NCI-H1417 (cell line): ENCODE data around the gene SIT1.
A peak's percentile ranks its signal among the peaks of the same experiment; 100 is the strongest.
"Not testable (repeated sequence)": the region's sequence is repeated elsewhere in the genome, so short reads cannot be mapped to it uniquely, and the experiment has no call there.

ENCODE experiments used
- DNase-seq, 3 experiments: peaks; one replicate each; lab custom pipeline; 2025; lab: John Stamatoyannopoulos, UW

The SIT1 gene

DNA sequence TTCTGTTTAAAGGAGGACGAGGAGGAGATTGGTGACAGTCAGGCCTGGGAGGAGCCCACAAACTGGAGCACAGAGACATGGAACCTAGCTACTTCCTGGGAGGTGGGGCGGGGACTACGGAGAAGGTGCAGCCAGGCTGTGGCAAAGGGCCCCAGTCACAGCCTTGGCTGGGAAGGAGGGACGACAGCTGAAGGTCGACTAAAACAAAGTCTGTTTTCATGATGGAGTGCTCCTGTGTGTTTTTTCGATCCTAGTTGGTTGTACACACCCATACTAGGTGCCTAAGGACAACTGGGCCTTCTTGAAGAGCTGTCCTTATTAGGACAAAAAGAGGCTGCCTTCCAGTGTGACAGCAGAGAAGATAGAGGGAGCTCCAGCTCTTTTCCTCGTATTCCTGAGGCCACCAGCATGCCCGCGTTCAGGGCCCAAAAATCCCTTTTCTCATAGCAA lies 10.3 kb upstream of the SIT1 start:
- DNase-seq = no peak

DNA sequence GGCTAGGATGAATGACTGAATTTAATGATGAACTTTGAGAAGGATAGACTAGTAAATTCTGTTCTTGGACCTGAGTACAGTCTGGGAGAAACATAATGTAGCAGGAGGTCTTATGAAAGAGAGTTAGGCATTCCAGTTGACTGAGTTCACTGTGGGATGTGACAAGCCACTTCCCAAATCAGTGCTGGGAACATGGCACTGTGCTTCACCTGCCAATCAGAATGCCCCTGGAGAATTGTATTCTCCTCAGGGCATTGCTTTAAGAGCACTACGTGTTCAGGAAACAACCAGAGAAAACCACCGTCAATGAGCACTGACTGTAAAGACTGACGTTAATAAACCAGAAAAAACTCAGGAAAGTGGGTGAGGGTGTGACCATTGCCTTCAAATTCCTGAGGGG lies 8.6 kb upstream of the SIT1 start:
- DNase-seq = peak in 1 of 3 experiments; percentile 19

DNA sequence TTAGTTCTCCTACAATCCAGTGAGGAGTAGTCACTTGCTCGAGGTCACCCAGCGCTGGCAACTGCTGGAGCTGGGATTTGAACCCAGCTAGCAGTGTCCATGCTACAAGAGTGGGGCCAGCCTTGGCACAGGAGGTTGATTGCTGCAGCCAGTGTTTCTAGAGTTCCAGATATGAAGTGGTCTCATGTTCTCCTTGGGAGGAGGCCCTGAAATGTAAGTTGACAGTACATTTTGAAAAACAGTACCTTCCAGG lies 8.2 kb upstream of the SIT1 start:
- DNase-seq = peak in 1 of 3 experiments; percentile 29

DNA sequence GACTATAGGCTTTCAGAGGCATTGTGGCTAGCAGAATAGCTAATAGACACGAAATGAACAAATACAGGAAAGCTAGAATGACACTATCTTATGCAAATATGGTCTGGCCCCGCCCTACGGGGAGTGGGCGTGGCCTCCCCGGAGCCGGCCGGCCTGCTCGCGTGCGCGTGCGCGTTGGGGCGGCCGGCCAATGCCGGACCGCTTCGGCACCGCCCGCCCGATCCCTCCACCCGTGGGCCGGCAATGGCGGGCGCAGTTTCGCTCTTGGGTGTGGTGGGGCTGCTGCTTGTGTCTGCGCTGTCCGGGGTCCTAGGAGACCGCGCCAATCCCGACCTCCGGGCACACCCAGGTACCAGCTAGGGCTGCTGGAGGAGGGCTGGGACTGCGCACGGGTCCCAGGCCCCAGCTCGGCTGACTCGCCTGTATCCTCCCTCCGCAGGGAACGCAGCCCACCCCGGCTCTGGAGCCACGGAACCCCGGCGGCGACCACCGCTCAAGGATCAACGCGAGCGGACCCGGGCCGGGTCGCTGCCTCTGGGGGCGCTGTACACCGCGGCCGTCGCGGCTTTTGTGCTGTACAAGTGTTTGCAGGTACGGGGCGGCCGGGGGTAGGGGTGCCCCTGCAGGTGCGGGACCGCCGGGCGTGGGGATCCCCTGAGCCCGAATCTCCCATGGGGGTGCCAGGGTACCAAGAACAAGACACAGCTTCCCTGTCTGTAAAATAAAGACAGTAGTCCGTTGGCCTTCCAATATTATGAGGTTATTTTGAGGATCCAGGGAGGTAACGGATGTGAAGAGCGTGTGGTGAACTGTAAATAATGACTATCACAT lies 7.6 kb upstream of the SIT1 start, which contains the start of gene CCDC107:
CCDC107 (plus strand) TSS at position 156 of the 831 bp plus-strand sequence; CDS start at position 244, 88 bp downstream.
- peak; percentile 76 to 95 (median 82) for DNase-seq

DNA sequence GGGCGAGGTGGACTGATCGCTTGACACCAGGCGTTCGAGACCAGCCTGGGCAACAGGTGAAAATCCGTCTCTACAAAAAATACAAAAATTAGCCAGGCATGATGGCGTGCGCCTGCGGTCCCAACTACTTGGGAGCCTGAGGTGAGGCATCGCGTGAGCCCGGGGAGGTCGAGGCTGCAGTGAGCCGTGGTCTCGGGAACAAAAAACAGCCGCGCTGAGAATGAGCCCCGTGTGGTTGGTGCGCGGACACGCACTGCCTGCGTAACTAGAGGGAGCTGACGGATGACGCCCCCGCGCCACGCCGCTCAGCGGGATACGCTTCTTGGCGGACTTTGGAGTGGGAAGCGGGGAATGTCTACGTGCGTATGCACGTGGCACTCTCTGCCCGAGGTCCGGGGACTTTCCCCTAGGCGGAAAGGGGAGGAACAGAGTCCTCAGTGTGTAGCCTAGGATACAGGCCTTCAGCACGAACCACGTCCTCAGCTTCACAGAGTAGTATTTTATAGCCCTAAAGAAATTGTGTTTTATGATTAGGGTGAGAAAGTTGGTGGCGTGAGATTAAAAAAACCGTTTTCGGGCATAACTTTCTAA lies 6.9 kb upstream of the SIT1 start, which contains the start of gene RMRP:
RMRP (minus strand) TSS at position 474 of the 591 bp plus-strand sequence.
- DNase-seq = peak; percentile 92 to 98 (median 97)

DNA sequence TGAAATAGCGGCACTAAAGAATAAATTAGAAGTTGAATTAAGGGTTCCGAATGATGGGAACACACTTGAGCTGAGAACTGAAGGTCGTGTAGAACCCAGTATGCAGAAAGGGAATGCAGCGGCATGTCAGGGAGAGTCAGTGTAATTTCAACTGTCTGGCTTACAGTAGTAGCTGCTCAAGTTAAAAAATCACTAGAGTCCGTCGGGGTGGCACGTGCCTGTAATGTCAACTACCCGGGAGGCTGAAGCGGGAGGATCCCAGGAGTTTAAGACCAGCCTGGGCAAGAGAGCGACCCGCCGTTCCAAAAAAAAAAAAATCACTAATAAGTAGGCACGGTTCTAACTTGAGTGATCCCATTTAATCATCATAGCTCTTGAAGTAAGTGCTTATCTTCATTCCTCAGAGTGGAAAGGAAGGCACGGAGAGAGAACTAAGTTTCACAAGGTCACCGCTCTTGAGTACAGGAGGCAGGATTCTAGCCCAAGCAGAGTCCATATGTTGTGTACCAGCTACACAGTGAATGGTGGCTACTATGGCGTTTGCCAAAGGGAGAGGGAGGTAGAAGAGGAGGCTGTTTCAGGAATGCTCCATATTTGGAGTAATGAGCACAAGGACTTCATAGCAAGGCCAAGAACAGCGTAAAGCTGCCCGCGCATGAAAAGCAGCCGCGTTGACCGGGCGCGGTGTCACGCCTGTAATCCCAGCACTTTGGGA lies 6.3 kb upstream of the SIT1 start:
- DNase-seq = peak in 1 of 3 experiments; percentile 32

DNA sequence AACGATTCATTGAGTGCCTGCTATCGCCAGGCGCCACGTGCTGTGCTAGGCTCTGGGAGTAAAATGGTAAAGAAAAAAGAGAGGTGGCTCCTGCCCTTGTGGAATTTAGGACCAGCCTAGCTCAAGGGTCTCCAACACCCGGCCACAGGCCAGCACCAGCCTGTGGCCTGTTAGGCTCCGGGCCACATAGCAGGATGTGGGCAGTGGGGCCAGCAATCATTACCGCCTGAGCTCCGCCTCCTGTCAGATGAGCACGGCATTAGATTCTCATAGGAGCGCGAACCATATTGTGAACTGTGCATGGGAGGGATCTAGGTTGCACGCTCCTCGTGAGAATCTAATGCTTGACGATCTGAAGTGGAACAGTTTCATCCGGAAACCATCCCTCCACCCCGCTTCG lies 5.6 kb upstream of the SIT1 start:
- DNase-seq = no peak

DNA sequence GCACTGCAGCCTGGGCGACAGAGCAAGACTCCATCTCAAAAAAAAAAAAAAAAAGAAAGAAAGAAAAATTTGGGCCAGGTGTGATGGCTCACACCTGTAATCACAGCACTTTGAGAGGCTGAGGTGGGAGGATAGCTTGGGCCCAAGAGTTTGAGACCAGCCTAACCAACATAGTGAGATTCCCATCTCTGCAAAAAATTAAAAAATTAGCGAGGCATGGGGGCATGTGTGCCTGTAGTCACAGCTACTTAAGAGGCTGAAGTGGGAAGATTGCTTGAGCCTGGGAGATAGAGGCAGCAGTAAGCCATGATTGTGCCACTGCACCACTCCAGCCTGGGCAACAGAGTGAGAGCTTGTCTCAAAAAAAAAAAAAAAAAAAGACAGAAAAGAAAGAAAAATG lies 2.9 kb upstream of the SIT1 start:
- no peak for DNase-seq

DNA sequence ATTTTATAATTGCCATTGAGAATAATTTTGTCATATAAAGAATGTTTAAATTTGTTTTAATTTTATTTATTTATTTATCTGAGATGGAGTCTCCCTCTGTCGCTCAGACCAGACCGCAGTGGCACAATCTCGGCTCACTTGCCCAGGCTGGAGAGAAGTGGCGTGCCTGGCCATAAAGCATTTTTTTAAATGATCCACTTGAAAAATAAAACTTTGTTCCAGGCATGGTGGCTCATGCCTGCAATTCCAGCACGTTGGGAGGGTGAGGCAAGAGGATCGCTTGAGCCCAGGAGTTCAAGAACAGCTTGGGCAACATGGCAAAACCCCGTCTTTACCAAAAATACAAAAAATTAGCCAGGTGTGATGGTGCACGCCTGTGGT lies 2.1 kb upstream of the SIT1 start:
- no peak for DNase-seq

DNA sequence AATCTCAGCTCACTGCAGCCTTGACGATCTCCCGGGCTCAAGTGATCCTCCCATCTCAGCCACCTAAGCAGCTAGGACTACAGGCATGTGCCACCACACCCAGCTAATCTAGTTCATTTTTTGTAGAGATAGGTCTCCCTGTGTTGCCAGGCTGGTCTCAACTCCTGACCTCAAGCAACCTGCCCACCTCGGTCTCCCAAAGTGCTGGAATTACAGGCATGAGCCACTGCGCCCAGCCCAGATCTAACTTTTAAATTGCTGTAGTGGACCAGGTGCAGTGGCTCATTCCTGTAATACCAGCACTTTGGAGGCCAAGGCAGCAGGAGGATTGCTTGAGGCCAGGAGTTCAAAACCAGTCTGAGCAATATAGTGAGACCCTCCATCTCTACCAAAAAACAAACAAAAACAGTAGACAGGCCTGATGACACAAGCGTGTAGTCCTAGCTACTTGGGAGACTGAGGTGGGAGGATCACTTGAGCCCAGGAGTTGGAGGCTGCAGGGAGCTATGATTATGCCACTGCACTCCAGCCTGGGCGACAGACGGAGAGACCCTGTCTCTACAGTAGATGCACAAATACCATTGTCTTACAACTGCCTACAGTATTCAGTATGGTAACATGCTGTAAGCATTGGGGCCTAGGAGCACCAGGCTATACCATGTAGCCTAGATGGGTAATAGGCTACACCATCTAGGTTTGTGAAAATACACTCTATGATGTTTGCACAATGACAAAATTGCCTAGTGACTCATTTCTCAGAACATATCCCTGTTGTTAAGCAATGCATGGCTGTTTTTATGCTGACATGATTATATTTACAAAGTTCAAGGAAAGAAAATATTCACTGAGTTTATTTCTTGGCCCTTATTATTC lies 1.5 kb upstream of the SIT1 start:
- DNase-seq = peak in 1 of 3 experiments; percentile 1

DNA sequence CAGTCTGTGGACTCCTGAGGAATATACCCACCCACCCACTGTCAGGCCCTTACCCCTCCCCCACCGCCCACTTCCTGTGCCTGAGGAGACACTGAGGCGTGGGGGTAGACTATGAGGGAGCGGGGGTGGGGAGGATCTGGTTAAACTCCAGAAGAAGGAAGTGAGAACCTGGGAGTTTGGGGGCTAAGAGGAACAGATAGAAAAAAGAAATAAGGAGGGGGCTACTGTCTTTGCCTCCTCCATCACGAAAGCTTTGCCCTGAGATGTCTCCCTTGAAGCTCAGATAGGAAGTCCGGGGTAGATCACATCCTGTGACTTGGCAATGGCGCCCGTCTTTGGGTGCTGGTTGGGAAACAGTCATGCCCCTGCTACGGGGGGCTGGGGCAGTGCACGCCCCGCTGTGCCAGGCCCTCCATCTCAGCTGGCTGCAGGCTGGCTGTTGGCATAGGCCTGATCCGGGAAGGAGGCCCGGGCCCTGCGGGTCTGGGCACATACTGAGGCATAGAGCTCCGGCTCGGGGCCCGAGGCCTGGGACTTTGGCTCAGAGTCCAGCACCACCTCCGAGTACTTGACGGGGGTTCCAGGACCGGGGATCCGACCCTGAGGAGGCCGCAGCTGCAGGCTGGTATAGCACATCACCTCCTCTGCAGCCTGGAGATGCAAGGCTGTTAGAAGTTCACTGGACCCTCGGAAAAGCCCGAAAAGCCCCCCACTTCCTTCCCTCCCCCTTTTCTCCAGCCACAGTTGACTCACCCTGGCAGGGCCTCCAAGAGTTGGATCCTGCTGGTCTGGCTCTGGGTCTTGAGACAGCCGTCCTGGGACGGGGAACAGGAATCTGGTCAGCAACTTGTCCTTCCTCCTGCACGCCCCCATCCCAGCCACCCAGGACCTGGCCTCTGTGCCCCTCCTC lies 1.0 kb downstream of the SIT1 start:
- DNase-seq = no peak

DNA sequence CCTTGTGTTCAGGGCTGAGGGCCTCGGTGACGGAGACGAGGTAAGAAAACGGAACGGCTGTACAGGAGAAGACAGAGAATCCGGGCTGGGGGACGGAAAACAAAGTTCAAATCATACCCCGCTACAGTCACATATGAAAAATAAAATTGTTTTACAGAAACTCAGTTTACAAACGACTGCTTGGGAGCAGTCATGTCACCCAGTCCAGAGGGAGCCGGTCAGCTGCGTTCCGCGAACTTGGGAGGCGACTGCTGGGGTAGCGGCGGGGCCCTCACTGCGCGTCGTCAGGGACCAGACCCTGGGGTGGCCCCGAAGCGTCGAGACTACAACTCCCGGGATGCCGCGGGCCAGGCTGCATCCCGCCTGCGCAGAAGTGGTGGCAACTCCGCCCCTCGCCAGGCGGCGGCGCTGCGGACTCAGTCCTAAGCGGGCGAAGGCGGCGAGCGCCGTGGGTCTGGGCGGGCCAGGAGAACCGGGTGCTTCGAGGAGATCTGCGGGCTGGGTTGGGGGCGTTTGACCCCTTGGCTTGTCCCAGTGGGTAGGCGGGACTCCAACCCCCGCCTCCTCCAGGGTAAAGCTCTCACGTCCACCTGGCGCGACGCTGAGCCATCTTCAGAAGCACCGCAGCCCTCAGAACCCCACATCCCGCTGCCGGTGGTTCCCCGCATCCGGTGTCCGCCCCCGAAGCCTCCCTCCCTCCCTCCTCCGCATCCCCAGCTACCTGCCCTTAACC lies 4.0 kb downstream of the SIT1 start:
- DNase-seq = peak; percentile 82 to 88 (median 86)

DNA sequence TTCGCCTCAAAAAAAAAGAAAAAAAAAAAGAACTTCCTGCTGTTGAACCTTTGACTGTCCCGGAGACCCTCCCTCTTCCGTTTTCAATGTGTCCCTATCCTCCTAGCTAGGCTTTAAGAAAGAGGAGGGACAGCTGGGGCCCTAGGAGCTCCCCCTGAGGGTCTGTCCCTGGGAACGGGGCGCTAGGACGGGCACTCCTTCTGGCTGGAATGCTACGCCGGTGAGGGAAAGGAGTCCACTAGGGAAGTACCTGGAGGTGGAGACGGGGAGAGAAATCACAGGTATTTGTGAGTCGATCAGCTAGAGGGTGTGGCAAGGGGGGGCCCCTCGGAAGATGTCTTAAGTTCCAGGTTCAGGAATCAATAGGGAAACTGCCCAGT lies 4.6 kb downstream of the SIT1 start:
- DNase-seq = peak in 2 of 3 experiments; percentile 69 to 76

DNA sequence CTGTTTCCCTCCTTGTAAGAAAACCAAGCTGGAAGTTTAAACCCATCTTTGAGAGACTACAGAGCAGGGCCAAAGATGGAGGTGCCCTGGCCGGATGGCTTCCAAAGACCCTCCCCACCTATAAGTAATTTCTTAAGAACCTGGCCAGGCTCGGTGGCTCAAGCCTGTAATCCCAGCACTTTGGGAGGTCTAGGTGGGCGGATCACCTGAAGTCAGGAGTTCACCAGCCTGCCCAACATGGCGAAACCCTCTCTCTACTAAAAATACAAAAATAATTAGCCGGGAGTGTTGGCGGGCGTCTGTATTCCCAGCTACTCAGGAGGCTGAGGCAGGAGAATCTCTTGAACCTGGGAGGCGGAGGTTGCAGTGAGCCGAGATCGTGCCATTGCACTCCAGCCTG lies 5.0 kb downstream of the SIT1 start:
- DNase-seq = not testable (repeated sequence)

DNA sequence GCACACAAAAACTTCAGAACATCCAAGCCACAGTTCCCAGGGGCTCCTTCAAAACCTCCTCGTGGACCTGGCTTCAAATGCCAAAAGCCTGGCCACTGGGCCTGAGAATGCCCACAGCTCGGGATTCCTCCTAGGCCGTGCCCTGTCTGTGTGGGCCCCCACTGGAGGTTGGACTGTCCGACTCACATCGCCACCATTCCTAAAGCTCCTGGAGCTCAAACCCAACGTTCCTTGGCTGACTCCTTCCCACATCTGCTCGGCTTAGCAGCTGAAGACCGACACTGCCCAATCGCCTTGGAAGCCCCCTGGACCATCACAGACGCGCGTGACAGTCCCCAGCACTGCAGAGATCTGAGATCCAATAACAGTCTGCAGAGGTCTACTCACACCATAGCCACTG lies 7.7 kb downstream of the SIT1 start:
- no peak for DNase-seq

DNA sequence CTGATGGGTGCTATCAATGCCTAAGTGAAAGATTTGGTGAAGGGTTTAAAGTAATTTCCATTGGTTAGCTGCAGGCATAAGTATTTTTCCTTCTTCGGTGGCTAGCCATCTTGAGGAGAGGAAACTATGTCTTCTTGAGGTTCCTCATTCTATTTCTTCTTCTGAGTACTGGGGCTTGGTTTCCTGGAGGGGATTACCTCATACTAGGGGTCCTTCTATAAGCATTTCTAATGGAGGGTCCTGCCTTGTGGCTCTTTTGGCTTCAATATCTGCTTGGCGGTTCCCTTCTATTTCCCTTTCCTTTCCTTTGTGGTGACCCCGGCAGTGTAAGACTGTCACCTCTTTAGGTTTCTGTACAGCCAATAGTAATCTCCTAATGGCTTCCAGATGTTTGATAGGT lies 9.3 kb downstream of the SIT1 start:
- DNase-seq = not testable (repeated sequence)

DNA sequence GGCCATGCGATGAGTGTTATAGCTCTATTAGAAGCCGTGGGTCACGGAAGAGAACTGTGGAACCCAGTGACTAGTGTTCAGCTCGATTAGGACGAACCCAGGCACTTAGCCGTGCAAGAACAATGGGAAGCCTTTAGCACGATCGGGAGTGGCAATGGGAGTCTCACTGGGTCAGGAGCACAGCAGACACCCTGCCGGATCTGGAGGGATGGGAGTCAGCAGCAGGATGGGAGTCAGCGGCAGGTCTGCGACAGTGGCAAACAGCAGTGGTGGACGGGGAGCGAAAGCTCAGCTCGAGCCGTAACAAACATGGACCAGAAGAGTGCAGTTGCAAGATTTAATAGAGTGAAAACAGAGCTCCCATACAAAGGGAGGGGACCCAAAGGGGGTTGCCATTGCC lies 10.3 kb downstream of the SIT1 start:
- DNase-seq = not testable (repeated sequence)

DNA sequence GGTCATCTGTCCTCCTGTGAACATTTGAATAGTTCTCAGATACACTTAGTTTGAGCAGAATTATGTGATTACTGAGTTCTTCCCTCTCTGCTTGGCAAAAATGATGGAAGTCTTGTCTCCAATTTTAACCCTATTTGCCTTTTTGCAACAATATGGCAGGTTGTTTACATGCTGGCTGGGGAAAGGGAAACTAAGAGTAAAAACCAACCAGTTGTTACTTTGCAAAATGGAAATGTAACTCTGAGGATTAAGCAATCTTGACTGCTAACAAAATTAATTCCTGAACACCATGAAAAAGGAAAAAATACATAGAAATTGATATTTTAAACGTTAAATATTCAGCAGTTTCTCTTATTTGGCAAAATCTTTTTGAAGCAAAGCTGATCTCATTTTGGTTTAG lies 11.1 kb downstream of the SIT1 start:
- no peak for DNase-seq

DNA sequence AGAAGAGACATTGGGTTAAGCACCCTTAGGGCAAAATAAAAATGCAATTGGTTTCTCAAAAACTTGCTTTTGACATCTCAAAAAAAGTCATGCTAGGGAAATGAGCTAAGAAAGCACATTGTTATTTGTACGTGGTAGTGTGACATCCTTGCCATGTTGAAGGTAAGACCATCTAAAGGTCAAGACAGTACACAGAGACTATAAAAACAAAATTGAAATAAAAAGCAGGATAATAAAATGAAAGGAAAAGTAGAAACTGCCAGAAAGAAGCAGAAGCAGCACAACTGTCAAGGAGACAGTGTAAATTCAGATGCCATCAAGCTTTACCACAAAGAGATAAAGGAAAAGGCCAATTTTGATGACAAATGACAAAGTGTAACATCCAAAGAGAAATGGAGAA lies 11.5 kb downstream of the SIT1 start:
- DNase-seq = not testable (repeated sequence)

DNA sequence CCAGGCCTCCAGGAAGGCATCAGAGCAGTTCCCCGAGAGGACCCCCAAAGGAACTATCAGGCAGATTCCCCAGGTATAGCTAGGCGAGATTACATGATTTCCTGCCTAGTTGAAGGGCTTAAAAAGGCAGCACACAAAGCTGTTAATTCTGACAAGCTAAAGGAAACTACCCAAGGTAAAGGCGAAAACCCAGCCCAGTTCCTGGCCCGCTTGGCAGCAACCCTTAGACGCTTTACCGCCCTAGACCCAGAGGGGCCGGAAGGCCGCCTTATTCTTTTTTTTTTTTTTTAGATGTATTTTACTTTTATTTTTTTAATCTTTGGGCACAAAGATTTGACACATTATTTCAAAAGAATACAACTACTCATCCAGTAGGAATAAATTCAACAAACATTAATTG lies 12.0 kb downstream of the SIT1 start:
- DNase-seq = not testable (repeated sequence)
